ENCODE measurements around the gene CCDC12. TPM values are rescaled to one million over a fixed set of nuclear protein-coding genes. Genes with fewer than 3 reads are reported as not detected.

Gene CCDC12
- polyA plus RNA-seq, 1 of the 3 experiments (the other 2 are of a cell fraction), result 105 TPM

DNA sequence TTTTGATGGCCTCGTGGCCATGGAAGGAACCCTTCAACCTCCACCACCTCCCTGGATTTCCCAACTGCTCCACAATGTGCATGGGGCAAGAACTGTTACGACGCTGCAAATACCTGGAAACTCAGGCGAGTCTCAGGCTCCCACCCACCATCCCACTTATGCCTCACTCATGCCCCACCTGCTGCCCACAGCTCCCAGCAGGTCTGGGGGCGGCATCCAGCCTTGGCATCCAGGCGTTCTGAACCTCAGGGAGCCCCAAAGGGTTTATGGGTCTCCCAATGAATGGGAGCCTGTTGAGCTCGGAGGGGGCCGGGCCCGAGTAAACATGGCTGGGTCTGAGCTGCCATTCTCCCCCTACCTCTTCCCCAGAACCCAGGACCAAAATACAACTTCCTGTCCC is 101.0 kb downstream of the CCDC12 start:
- CTCF ChIA-PET, result interaction anchor here (1.0 to 16.8 kb wide), 4 partner anchors 9 to 30 kb away, joined by 3 to 480 read pairs (median 4); partner anchors contain the start of gene PTH1R
- 64% methylated on average over 5 of the region's 9 CpGs for WGBS (ENCODE audit: low lambda C conversion rate)

DNA sequence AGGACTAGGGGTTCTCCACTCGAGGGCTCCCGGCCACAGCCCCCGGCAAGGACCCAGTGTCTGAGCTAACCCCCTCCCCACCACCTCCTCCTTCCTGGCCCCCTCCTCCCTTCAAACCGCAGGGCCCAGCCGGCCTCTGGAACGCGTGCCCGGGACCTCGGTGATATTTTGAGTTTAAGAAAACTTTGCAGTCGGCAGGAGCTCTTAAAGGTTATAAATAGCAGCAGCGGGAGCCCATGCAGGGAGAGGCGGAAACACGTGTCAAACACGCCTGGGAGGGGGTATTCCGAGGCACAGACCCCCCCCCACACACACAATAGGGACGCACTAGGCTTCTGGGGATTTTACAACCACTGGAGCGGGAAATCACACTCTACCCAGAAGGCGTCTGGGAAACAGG is 102.1 kb downstream of the CCDC12 start:
- Histone ChIP-seq H3F3A (replicated peaks; ENCODE audit: insufficient read depth) (no peaks in the 10 kb centered on the region), H3K4me2 (no peak overlapping the region), H3K9ac (no peak overlapping the region), H3K4me1 (ENCODE audit: control insufficient read depth in 1 of 2, insufficient read depth in 2 of 2, low read depth in 1 of 2, low read length in 1 of 2) (peaks cover 0 to 15% of the 10 kb centered on the region in 2 experiments; a peak in 1 of 4 replicates), H4K20me1 (ENCODE audit: insufficient read depth) (no peaks in the 10 kb centered on the region), H3K27me3 (ENCODE audit: insufficient read depth) (no peaks in the 10 kb centered on the region), H3K79me2 (ENCODE audit: insufficient read depth) (no peaks in the 10 kb centered on the region), H2AFZ (ENCODE audit: low read depth) (no peak overlapping the region), H3K4me3 (ENCODE audit: low read depth in 2 of 2, low read length in 1 of 2) (no peak overlapping the region), H3K9me3 (no peaks in the 10 kb centered on the region), H3K27ac (ENCODE audit: low read depth in 2 of 2, low read length in 1 of 2) (no peak overlapping the region), H3K36me3 (replicated peaks in 1 of 2; ENCODE audit: control insufficient read depth in 1 of 2, insufficient read depth in 2 of 2, low read length in 1 of 2) (no peaks in the 10 kb centered on the region), H3K9me2 (no peaks in the 10 kb centered on the region)
- 82% methylated on average over 15 of the region's 18 CpGs for WGBS (ENCODE audit: low lambda C conversion rate)
- DNase-seq, result no peak
- ChIA-PET POLR2A (no interaction called here), CTCF (interaction anchor here (1.6 to 16.8 kb wide), 2 partner anchors 15 to 17 kb away, joined by 4 to 480 read pairs; partner anchors contain the start of gene PTH1R)
- TF ChIP-seq, protein P1, sequence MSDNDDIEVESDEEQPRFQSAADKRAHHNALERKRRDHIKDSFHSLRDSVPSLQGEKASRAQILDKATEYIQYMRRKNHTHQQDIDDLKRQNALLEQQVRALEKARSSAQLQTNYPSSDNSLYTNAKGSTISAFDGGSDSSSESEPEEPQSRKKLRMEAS (IDR thresholded peaks at IDR 0.05; ENCODE audit: low read depth), result no peak
- TF ChIP-seq GATA2 (CRISPR knock-in tag; IDR thresholded peaks at IDR 0.05) (no peak), MEF2A (IDR thresholded peaks at IDR 0.05; ENCODE audit: borderline replicate concordance, low read depth) (no peak), TCF12 (IDR thresholded peaks at IDR 0.05) (no peak), RAD21 (IDR thresholded peaks at IDR 0.05; ENCODE audit: low read length) (no peak), YY1 (IDR thresholded peaks at IDR 0.05; ENCODE audit: low read depth) (no peak), RFX5 (IDR thresholded peaks at IDR 0.05; ENCODE audit: low read length) (no peak), FOSL2 (IDR thresholded peaks at IDR 0.05; ENCODE audit: borderline replicate concordance, low read depth) (no peak)
- TF ChIP-seq, protein P2, sequence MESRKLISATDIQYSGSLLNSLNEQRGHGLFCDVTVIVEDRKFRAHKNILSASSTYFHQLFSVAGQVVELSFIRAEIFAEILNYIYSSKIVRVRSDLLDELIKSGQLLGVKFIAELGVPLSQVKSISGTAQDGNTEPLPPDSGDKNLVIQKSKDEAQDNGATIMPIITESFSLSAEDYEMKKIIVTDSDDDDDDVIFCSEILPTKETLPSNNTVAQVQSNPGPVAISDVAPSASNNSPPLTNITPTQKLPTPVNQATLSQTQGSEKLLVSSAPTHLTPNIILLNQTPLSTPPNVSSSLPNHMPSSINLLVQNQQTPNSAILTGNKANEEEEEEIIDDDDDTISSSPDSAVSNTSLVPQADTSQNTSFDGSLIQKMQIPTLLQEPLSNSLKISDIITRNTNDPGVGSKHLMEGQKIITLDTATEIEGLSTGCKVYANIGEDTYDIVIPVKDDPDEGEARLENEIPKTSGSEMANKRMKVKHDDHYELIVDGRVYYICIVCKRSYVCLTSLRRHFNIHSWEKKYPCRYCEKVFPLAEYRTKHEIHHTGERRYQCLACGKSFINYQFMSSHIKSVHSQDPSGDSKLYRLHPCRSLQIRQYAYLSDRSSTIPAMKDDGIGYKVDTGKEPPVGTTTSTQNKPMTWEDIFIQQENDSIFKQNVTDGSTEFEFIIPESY (IDR thresholded peaks at IDR 0.05; ENCODE audit: borderline replicate concordance, low read depth), result no peak
- TF ChIP-seq, protein P3, sequence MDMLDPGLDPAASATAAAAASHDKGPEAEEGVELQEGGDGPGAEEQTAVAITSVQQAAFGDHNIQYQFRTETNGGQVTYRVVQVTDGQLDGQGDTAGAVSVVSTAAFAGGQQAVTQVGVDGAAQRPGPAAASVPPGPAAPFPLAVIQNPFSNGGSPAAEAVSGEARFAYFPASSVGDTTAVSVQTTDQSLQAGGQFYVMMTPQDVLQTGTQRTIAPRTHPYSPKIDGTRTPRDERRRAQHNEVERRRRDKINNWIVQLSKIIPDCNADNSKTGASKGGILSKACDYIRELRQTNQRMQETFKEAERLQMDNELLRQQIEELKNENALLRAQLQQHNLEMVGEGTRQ (IDR thresholded peaks at IDR 0.05; ENCODE audit: borderline replicate concordance, low read depth, low read length), result no peak

More for the DNA sequence above, 101.0 kb downstream of the CCDC12 start:
- no peaks in the 10 kb centered on the region for H3F3A ChIP-seq (replicated peaks; ENCODE audit: insufficient read depth)
- POLR2A ChIA-PET, result no interaction called here
- DNase-seq, result no peak
- TF ChIP-seq NRF1 (IDR thresholded peaks at IDR 0.05; ENCODE audit: low read depth, low read length) (no peak), JUND (IDR thresholded peaks at IDR 0.05) (no peak), GABPA (IDR thresholded peaks at IDR 0.05; ENCODE audit: low read depth) (no peak), MEF2A (IDR thresholded peaks at IDR 0.05; ENCODE audit: borderline replicate concordance, low read depth) (no peak), FOXM1 (IDR thresholded peaks at IDR 0.05; ENCODE audit: low read depth) (no peak), EZH2phosphoT487 (IDR thresholded peaks at IDR 0.05; ENCODE audit: borderline replicate concordance, low read depth) (no peak), RXRA (IDR thresholded peaks at IDR 0.05; ENCODE audit: borderline replicate concordance, low read depth) (no peak), POLR2AphosphoS5 (IDR thresholded peaks at IDR 0.05; ENCODE audit: low read depth, low read length) (no peak), YY1 (IDR thresholded peaks at IDR 0.05; ENCODE audit: low read depth) (no peak), MXI1 (IDR thresholded peaks at IDR 0.05; ENCODE audit: low read depth, low read length) (no peak), FOXJ3 (CRISPR knock-in tag; IDR thresholded peaks at IDR 0.05) (no peak)
- TF ChIP-seq, protein P3 (IDR thresholded peaks at IDR 0.05; ENCODE audit: borderline replicate concordance, low read depth, low read length), result no peak
- TF ChIP-seq, protein P4, sequence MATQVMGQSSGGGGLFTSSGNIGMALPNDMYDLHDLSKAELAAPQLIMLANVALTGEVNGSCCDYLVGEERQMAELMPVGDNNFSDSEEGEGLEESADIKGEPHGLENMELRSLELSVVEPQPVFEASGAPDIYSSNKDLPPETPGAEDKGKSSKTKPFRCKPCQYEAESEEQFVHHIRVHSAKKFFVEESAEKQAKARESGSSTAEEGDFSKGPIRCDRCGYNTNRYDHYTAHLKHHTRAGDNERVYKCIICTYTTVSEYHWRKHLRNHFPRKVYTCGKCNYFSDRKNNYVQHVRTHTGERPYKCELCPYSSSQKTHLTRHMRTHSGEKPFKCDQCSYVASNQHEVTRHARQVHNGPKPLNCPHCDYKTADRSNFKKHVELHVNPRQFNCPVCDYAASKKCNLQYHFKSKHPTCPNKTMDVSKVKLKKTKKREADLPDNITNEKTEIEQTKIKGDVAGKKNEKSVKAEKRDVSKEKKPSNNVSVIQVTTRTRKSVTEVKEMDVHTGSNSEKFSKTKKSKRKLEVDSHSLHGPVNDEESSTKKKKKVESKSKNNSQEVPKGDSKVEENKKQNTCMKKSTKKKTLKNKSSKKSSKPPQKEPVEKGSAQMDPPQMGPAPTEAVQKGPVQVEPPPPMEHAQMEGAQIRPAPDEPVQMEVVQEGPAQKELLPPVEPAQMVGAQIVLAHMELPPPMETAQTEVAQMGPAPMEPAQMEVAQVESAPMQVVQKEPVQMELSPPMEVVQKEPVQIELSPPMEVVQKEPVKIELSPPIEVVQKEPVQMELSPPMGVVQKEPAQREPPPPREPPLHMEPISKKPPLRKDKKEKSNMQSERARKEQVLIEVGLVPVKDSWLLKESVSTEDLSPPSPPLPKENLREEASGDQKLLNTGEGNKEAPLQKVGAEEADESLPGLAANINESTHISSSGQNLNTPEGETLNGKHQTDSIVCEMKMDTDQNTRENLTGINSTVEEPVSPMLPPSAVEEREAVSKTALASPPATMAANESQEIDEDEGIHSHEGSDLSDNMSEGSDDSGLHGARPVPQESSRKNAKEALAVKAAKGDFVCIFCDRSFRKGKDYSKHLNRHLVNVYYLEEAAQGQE (IDR thresholded peaks at IDR 0.05; ENCODE audit: low read depth, low read length), result no peak
- no peaks in the 10 kb centered on the region for H3K9me2 ChIP-seq
- no peaks in the 10 kb centered on the region for H3K9me3 ChIP-seq
- H4K20me1 ChIP-seq (ENCODE audit: insufficient read depth), result no peaks in the 10 kb centered on the region
- no peak overlapping the region for H3K27ac ChIP-seq (ENCODE audit: low read depth in 2 of 2, low read length in 1 of 2)
- H3K27me3 ChIP-seq (ENCODE audit: insufficient read depth), result peaks cover under 1% of the 10 kb centered on the region; the same call in 1 of the 2 replicates
- peaks cover 0 to 15% of the 10 kb centered on the region in 2 experiments; a peak in 1 of 4 replicates for H3K4me1 ChIP-seq (ENCODE audit: control insufficient read depth in 1 of 2, insufficient read depth in 2 of 2, low read depth in 1 of 2, low read length in 1 of 2)
- H3K36me3 ChIP-seq (replicated peaks in 1 of 2; ENCODE audit: control insufficient read depth in 1 of 2, insufficient read depth in 2 of 2, low read length in 1 of 2), result no peaks in the 10 kb centered on the region
- H3K79me2 ChIP-seq (ENCODE audit: insufficient read depth), result no peaks in the 10 kb centered on the region
- H3K9ac ChIP-seq, result no peak overlapping the region
- H3K4me3 ChIP-seq (ENCODE audit: low read depth in 2 of 2, low read length in 1 of 2), result no peak overlapping the region
- H3K4me2 ChIP-seq, result no peak overlapping the region
- H2AFZ ChIP-seq (ENCODE audit: low read depth), result no peak overlapping the region

All from SK-N-SH (cell line).